CD4-positive, alpha-beta T cell (primary cell): ENCODE measurements around the gene SERPING1. TPM values are rescaled to one million over a fixed set of nuclear protein-coding genes. Genes with fewer than 3 reads are reported as not detected.

Source experiments
- ATAC-seq: fragments of 200-7000 bp; cut with Tn5 transposase; one replicate; pipeline ENCODE4 v1.10.0; 2022; ENCODE audit warnings: mild to moderate bottlenecking; ENCODE audit not compliant: poor library complexity
- CTCF ChIA-PET: fragments of 350-600 bp; sonication (Branson Sonifier 250); formaldehyde crosslinking; loops from one replicate; lab custom pipeline; 2021; ENCODE audit warnings: antibody characterized with exemption, inconsistent platforms; lab: Charles Lee
- POLR2A ChIA-PET: fragments of 350-600 bp; sonication (Branson Sonifier 250); formaldehyde crosslinking; loops from one replicate; lab custom pipeline; 2021; ENCODE audit warnings: antibody characterized with exemption, inconsistent platforms; lab: Charles Lee
- DNase-seq, 14 experiments: peaks; one replicate each; pipeline ENCODE4 v3.0.0-alpha.2; 2013 to 2020; ENCODE audit warnings: mixed read lengths in 2 of 14
- H3K27ac ChIP-seq, 2 donors: one replicate each; pipeline versions ENCODE4 v1.5.1 to v1.7.0; 2013; ENCODE audit warnings: low read length in 2 of 2, low read depth in 1 of 2, mild to moderate bottlenecking in 1 of 2
- H3K27me3 ChIP-seq, 2 experiments: 1 replicate in 1 of 2; 2 replicates in 1 of 2; pipeline versions ENCODE4 v1.6.1 to v1.7.0; 2013; ENCODE audit warnings: low read length in 2 of 2, control low read depth in 1 of 2, mild to moderate bottlenecking in 1 of 2, moderate library complexity in 1 of 2; ENCODE audit not compliant: insufficient read depth in 2 of 2, control insufficient read depth in 1 of 2
- H3K36me3 ChIP-seq: one replicate; pipeline ENCODE4 v1.6.1; 2013; ENCODE audit warnings: low read length, control low read depth; ENCODE audit not compliant: insufficient read depth
- H3K4me1 ChIP-seq: one replicate; pipeline ENCODE4 v1.6.1; 2013; ENCODE audit warnings: low read length, control low read depth; ENCODE audit not compliant: insufficient read depth
- H3K4me3 ChIP-seq: one replicate; pipeline ENCODE4 v1.5.1; 2013; ENCODE audit warnings: mild to moderate bottlenecking, low read length, moderate library complexity
- H3K9me3 ChIP-seq, 2 experiments: 1 replicate in 1 of 2; 2 replicates in 1 of 2; pipeline versions ENCODE4 v1.6.1 to v1.7.0; 2013; ENCODE audit warnings: low read length in 2 of 2, mild to moderate bottlenecking in 2 of 2, control low read depth in 1 of 2, moderate library complexity in 1 of 2; ENCODE audit not compliant: control insufficient read depth in 1 of 2, insufficient read depth in 1 of 2
- H3K27ac Mint-ChIP-seq: one replicate; pipeline ENCODE4 v1.8.0; 2020; ENCODE audit warnings: mixed read lengths
- H3K27me3 Mint-ChIP-seq: one replicate; pipeline ENCODE4 v1.8.0; 2021; ENCODE audit warnings: mixed read lengths
- H3K36me3 Mint-ChIP-seq: one replicate; pipeline ENCODE4 v1.8.0; 2021; ENCODE audit warnings: low read depth, mixed read lengths
- H3K4me1 Mint-ChIP-seq: one replicate; pipeline ENCODE4 v1.8.0; 2021; ENCODE audit warnings: low read depth, mixed read lengths
- H3K4me3 Mint-ChIP-seq: one replicate; pipeline ENCODE4 v1.8.0; 2020; ENCODE audit warnings: mild to moderate bottlenecking, mixed read lengths
- H3K9me3 Mint-ChIP-seq: one replicate; pipeline ENCODE4 v1.8.0; 2020; ENCODE audit warnings: mixed read lengths
- intact Hi-C, 2 experiments: fragments of 100-400 bp; cut with DNase I in 1 of 2; cut with micrococcal nuclease in 1 of 2; formaldehyde crosslinking; loops; one replicate each; pipeline versions ENCODE4 v1.15.1 to v1.9.0; 2023 to 2025; cut with DNase I, micrococcal nuclease
- total RNA-seq, 174 experiments: library from RNA in 2 of 174; stranded (reverse) in 2 of 174; gene quantifications; one replicate each; pipeline ENCODE4 v1.2.3 and lab custom pipeline; 2021 to 2026
- TF ChIP-seq, protein P1 (sequence below): fragments of 200-600 bp; IDR thresholded peaks from one replicate; pipeline ENCODE4 v1.8.0; 2022; ENCODE audit warnings: antibody characterized with exemption, mild to moderate bottlenecking

Gene SERPING1
- total RNA-seq, 2 experiments from 2014 or later, result 0.53 TPM; not detected in 1

DNA sequence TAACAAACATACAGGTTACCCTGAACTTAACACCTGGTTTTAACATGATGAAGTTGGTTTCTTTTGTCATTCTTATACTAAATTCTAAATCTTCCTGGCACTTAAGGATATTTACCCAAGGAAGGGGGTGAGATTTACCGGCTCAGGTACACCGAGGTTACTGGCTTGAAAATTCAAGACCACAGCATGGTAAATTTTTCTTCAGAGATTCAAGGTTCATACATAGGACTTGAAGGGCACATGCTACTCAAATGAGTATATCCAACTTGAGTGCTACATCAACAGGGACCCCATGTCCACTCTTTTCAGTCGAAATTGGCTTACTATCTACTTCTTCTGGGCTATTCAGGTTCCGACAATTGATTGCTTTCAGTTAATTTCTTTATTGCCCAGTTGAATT is 12.7 kb downstream of the SERPING1 start:
- H3K9me3 Mint-ChIP-seq, result no peaks in the 10 kb centered on the region

DNA sequence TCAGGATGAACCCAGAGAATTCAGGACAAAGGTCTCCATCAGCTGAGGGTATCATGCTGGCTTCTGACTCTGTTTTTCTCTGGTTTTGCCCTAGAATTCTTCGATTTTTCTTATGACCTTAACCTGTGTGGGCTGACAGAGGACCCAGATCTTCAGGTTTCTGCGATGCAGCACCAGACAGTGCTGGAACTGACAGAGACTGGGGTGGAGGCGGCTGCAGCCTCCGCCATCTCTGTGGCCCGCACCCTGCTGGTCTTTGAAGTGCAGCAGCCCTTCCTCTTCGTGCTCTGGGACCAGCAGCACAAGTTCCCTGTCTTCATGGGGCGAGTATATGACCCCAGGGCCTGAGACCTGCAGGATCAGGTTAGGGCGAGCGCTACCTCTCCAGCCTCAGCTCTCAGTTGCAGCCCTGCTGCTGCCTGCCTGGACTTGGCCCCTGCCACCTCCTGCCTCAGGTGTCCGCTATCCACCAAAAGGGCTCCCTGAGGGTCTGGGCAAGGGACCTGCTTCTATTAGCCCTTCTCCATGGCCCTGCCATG is 16.8 kb downstream of the SERPING1 start:
- POLR2A ChIA-PET, result no interaction called here
- ATAC-seq, result no peak
- Histone ChIP-seq H3K4me3 (no peak overlapping the region), H3K27ac (no peak overlapping the region), H3K27me3 (peaks cover 4 to 5% of the 10 kb centered on the region in 2 experiments), H3K9me3 (peaks cover 0 to 7% of the 10 kb centered on the region in 2 experiments), H3K36me3 (no peaks in the 10 kb centered on the region), H3K4me1 (no peaks in the 10 kb centered on the region)
- Mint-ChIP-seq H3K27ac (no peak overlapping the region), H3K27me3 (peaks cover 10% of the 10 kb centered on the region), H3K4me1 (no peaks in the 10 kb centered on the region), H3K36me3 (no peaks in the 10 kb centered on the region), H3K4me3 (no peak overlapping the region), H3K9me3 (no peaks in the 10 kb centered on the region)
- DNase-seq, result no peak
- intact Hi-C loops, result no loop called here
- CTCF ChIA-PET, result no interaction called here
- TF ChIP-seq, protein P1, sequence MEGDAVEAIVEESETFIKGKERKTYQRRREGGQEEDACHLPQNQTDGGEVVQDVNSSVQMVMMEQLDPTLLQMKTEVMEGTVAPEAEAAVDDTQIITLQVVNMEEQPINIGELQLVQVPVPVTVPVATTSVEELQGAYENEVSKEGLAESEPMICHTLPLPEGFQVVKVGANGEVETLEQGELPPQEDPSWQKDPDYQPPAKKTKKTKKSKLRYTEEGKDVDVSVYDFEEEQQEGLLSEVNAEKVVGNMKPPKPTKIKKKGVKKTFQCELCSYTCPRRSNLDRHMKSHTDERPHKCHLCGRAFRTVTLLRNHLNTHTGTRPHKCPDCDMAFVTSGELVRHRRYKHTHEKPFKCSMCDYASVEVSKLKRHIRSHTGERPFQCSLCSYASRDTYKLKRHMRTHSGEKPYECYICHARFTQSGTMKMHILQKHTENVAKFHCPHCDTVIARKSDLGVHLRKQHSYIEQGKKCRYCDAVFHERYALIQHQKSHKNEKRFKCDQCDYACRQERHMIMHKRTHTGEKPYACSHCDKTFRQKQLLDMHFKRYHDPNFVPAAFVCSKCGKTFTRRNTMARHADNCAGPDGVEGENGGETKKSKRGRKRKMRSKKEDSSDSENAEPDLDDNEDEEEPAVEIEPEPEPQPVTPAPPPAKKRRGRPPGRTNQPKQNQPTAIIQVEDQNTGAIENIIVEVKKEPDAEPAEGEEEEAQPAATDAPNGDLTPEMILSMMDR, result no peak

More for the DNA sequence above, 12.7 kb downstream of the SERPING1 start:
- intact Hi-C loops, result no loop called here
- no peak overlapping the region for H3K4me3 ChIP-seq
- ATAC-seq, result no peak
- no peaks in the 10 kb centered on the region for H3K36me3 Mint-ChIP-seq
- ChIA-PET CTCF (no interaction called here), POLR2A (no interaction called here)
- H3K4me1 Mint-ChIP-seq, result no peaks in the 10 kb centered on the region
- H3K27me3 ChIP-seq, result peaks cover 4 to 5% of the 10 kb centered on the region in 2 experiments
- H3K27ac ChIP-seq, result no peak overlapping the region
- no peak overlapping the region for H3K27ac Mint-ChIP-seq
- H3K27me3 Mint-ChIP-seq, result peaks cover 9% of the 10 kb centered on the region
- DNase-seq, result no peak
- TF ChIP-seq, protein P1, result no peak
- no peaks in the 10 kb centered on the region for H3K4me1 ChIP-seq
- no peak overlapping the region for H3K4me3 Mint-ChIP-seq
- H3K9me3 ChIP-seq, result no peaks in the 10 kb centered on the region
- no peaks in the 10 kb centered on the region for H3K36me3 ChIP-seq

DNA sequence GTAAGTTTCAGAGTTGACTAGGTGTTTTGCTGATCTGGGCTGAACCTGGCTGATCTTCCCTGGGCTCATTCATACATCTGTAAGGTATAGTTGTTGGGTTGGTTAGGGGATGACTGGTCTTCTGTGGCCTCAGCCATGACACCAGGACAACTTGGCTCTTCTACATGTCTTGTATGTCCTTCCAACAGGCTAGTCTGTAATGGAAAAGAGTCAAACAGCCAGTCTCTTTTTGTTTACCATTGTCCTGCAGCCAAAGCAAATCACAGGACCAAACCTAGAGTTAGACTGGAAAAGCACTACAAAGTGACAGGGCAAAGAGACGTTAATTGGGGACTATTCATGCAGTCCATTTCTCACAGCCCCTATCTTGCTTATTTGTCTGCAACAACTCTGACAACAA is 17.8 kb downstream of the SERPING1 start:
- ChIA-PET POLR2A (no interaction called here), CTCF (no interaction called here)
- intact Hi-C loops, result no loop called here
- H3K9me3 Mint-ChIP-seq, result no peaks in the 10 kb centered on the region
- TF ChIP-seq, protein P1, result no peak
- H3K27me3 ChIP-seq, result peaks cover 4 to 5% of the 10 kb centered on the region in 2 experiments
- H3K4me1 ChIP-seq, result no peaks in the 10 kb centered on the region
- no peak overlapping the region for H3K4me3 ChIP-seq
- H3K4me3 Mint-ChIP-seq, result no peak overlapping the region
- H3K9me3 ChIP-seq, result peaks cover 0 to 14% of the 10 kb centered on the region in 2 experiments
- H3K36me3 ChIP-seq, result no peaks in the 10 kb centered on the region
- no peaks in the 10 kb centered on the region for H3K4me1 Mint-ChIP-seq
- ATAC-seq, result no peak
- no peak overlapping the region for H3K27ac ChIP-seq
- no peak for DNase-seq
- H3K27me3 Mint-ChIP-seq, result peaks cover 10% of the 10 kb centered on the region
- H3K27ac Mint-ChIP-seq, result no peak overlapping the region
- H3K36me3 Mint-ChIP-seq, result no peaks in the 10 kb centered on the region
